H1 (cell line): ENCODE measurements around the gene STAT5A. TPM values are rescaled to one million over a fixed set of nuclear protein-coding genes. Genes with fewer than 3 reads are reported as not detected.

Experiments used
- CTCF ChIA-PET: fragments of 300-600 bp; sonication (Branson Sonifier 250); formaldehyde crosslinking; loops from one replicate; lab custom pipeline; 2021; ENCODE audit not compliant: partially characterized antibody; lab: Charles Lee
- POLR2A ChIA-PET: fragments of 300-600 bp; sonication (Branson Sonifier 250); formaldehyde crosslinking; loops from one replicate; lab custom pipeline; 2021; ENCODE audit warnings: inconsistent platforms; ENCODE audit not compliant: partially characterized antibody; lab: Charles Lee
- DNase-seq, 2 experiments: peaks; one replicate each; pipeline versions ENCODE4 v3.0.0 to v3.0.0-alpha.2; 2010 to 2022; ENCODE audit warnings: low spot score in 2 of 2, low read depth in 1 of 2, mixed read lengths in 1 of 2
- FAIRE-seq: peaks from 2 replicates; lab custom pipeline; 2011; peaks lifted over from hg19 to GRCh38; lab: Jason Lieb, UNC
- H2AFZ ChIP-seq: 2 replicates; pipeline ENCODE4 v1.8.1; 2012; ENCODE audit warnings: low read length, inconsistent platforms
- H2AK5ac ChIP-seq: 2 replicates; pipeline ENCODE4 v1.6.1; 2013; ENCODE audit warnings: low read depth, low read length
- H2BK120ac ChIP-seq: replicated peaks from 2 replicates; pipeline ENCODE3; 2013; ENCODE audit warnings: low read depth, low read length, inconsistent platforms
- H2BK12ac ChIP-seq: 2 replicates; pipeline ENCODE4 v1.6.1; 2013; ENCODE audit warnings: low read depth, low read length
- H2BK15ac ChIP-seq: 2 replicates; pipeline ENCODE4 v1.6.1; 2013; ENCODE audit warnings: low read length
- H2BK20ac ChIP-seq: 2 replicates; pipeline ENCODE4 v1.6.1; 2013; ENCODE audit warnings: low read length
- H2BK5ac ChIP-seq: 2 replicates; pipeline ENCODE4 v1.6.1; 2013; ENCODE audit warnings: low read depth, low read length
- H3K14ac ChIP-seq: 2 replicates; pipeline ENCODE4 v1.6.1; 2013; ENCODE audit warnings: inconsistent platforms; ENCODE audit not compliant: insufficient read length
- H3K18ac ChIP-seq: 2 replicates; pipeline ENCODE4 v1.6.1; 2013; ENCODE audit warnings: low read length; ENCODE audit errors: extremely low read depth
- H3K23ac ChIP-seq: 2 replicates; pipeline ENCODE4 v1.6.1; 2013; ENCODE audit warnings: inconsistent platforms; ENCODE audit not compliant: insufficient read length
- H3K23me2 ChIP-seq: 2 replicates; pipeline ENCODE4 v1.6.1; 2013; ENCODE audit warnings: low read depth, low read length
- H3K27ac ChIP-seq: 2 replicates; pipeline ENCODE4 v1.6.1; 2011; ENCODE audit warnings: low read depth, low read length, inconsistent platforms
- H3K27me3 ChIP-seq, 4 experiments: replicated peaks in 1 of 4; 1 replicate in 1 of 4; 2 replicates in 3 of 4; pipeline versions ENCODE4 v1.6.1 to v1.8.1; 2011 to 2013; ENCODE audit warnings: low read length in 3 of 4, mild to moderate bottlenecking in 3 of 4, inconsistent platforms in 2 of 4, mixed read lengths in 2 of 4, moderate library complexity in 1 of 4; ENCODE audit not compliant: control insufficient read depth in 3 of 4, insufficient read depth in 3 of 4; ENCODE audit errors: extremely low read depth in 1 of 4
- H3K36me3 ChIP-seq, 4 experiments: 2 replicates each; pipeline versions ENCODE4 v1.6.1 to v1.8.1; 2011 to 2013; ENCODE audit warnings: mild to moderate bottlenecking in 4 of 4, low read length in 3 of 4, moderate library complexity in 2 of 4, control low read depth in 1 of 4, inconsistent platforms in 1 of 4; ENCODE audit not compliant: insufficient read depth in 4 of 4, control insufficient read depth in 2 of 4
- H3K4ac ChIP-seq: replicated peaks from 2 replicates; pipeline ENCODE3; 2013; ENCODE audit warnings: low read length, low read depth, mixed read lengths, inconsistent platforms; ENCODE audit not compliant: insufficient read length
- H3K4me1 ChIP-seq, 4 experiments: replicated peaks in 1 of 4; 1 replicate in 1 of 4; 2 replicates in 3 of 4; pipeline versions ENCODE4 v1.6.1 to v1.8.1; 2011 to 2013; ENCODE audit warnings: low read length in 3 of 4, inconsistent platforms in 2 of 4, mixed read lengths in 1 of 4; ENCODE audit not compliant: insufficient read depth in 4 of 4, control insufficient read depth in 3 of 4
- H3K4me2 ChIP-seq, 2 experiments: 2 replicates each; pipeline versions ENCODE4 v1.6.1 to v1.8.1; 2011 to 2013; ENCODE audit warnings: low read depth in 2 of 2, low read length in 2 of 2, control low read depth in 1 of 2, inconsistent platforms in 1 of 2, mild to moderate bottlenecking in 1 of 2; ENCODE audit not compliant: insufficient read depth in 1 of 2
- H3K4me3 ChIP-seq, 4 experiments: fragments of 200-600, 300-600 bp in 1 of 4; sonication (generic), shearing (Covaris generic), sonication (Bioruptor Twin) in 1 of 4; 2 replicates each; pipeline versions ENCODE4 v1.5.1 to v1.8.1; 2011 to 2016; ENCODE audit warnings: low read length in 4 of 4, low read depth in 3 of 4, control low read depth in 2 of 4, inconsistent platforms in 2 of 4, mild to moderate bottlenecking in 2 of 4, mixed read lengths in 1 of 4, moderate library complexity in 1 of 4; ENCODE audit not compliant: insufficient read depth in 2 of 4; ENCODE audit errors: extremely low read depth in 1 of 4
- H3K56ac ChIP-seq: replicated peaks from 2 replicates; pipeline ENCODE3; 2013; ENCODE audit warnings: low read depth, mild to moderate bottlenecking, mixed read lengths, low read length, inconsistent platforms; ENCODE audit not compliant: insufficient read length
- H3K79me1 ChIP-seq: 2 replicates; pipeline ENCODE4 v1.6.1; 2013; ENCODE audit warnings: low read depth, low read length, control low read depth
- H3K79me2 ChIP-seq, 2 experiments: 2 replicates each; pipeline versions ENCODE4 v1.6.1 to v1.8.1; 2012 to 2013; ENCODE audit warnings: low read length in 2 of 2, mild to moderate bottlenecking in 2 of 2, inconsistent platforms in 1 of 2; ENCODE audit not compliant: insufficient read depth in 2 of 2, control insufficient read depth in 1 of 2
- H3K9ac ChIP-seq, 4 experiments: replicated peaks in 1 of 4; 1 replicate in 1 of 4; 2 replicates in 3 of 4; pipeline versions ENCODE4 v1.6.1 to v1.8.1; 2011 to 2013; ENCODE audit warnings: low read depth in 3 of 4, low read length in 3 of 4, control low read depth in 2 of 4, mild to moderate bottlenecking in 2 of 4, moderate library complexity in 2 of 4, inconsistent platforms in 1 of 4; ENCODE audit errors: extremely low read depth in 1 of 4
- H3K9me3 ChIP-seq, 2 experiments: 2 replicates each; pipeline versions ENCODE4 v1.6.1 to v1.8.1; 2012 to 2013; ENCODE audit warnings: mild to moderate bottlenecking in 2 of 2, moderate library complexity in 2 of 2, control low read depth in 1 of 2, inconsistent platforms in 1 of 2, low read depth in 1 of 2, low read length in 1 of 2, mixed read lengths in 1 of 2; ENCODE audit not compliant: insufficient read depth in 2 of 2
- H4K20me1 ChIP-seq, 2 experiments: replicated peaks in 1 of 2; 2 replicates each; pipeline versions ENCODE3 to v1.8.1; 2011 to 2013; ENCODE audit warnings: inconsistent platforms in 2 of 2, low read length in 2 of 2, mild to moderate bottlenecking in 1 of 2; ENCODE audit not compliant: insufficient read depth in 2 of 2, control insufficient read depth in 1 of 2
- H4K5ac ChIP-seq: 2 replicates; pipeline ENCODE4 v1.6.1; 2013; ENCODE audit warnings: low read length, low read depth, mixed read lengths, inconsistent platforms; ENCODE audit not compliant: insufficient read length
- H4K8ac ChIP-seq: 2 replicates; pipeline ENCODE4 v1.8.0; 2013; ENCODE audit warnings: mild to moderate bottlenecking, moderate library complexity, low read length, inconsistent platforms; ENCODE audit not compliant: insufficient read depth; ENCODE audit errors: extremely low read depth
- H4K91ac ChIP-seq: replicated peaks from 2 replicates; pipeline ENCODE3; 2013; ENCODE audit warnings: low read length, mixed read lengths, inconsistent platforms; ENCODE audit not compliant: insufficient read length
- BACH1 ChIP-seq: IDR thresholded peaks from 2 replicates; pipeline ENCODE4 v1.6.1; 2012; ENCODE audit warnings: low read length, improper control_type of control experiment
- CEBPB ChIP-seq: IDR thresholded peaks from 2 replicates; pipeline ENCODE4 v1.6.1; 2012; ENCODE audit warnings: low read depth, low read length
- E2F6 ChIP-seq: IDR thresholded peaks from 2 replicates; pipeline ENCODE4 v1.6.1; 2012; ENCODE audit warnings: inconsistent platforms
- EP300 ChIP-seq, 2 experiments: IDR thresholded peaks; 1 replicate in 1 of 2; 2 replicates in 1 of 2; pipeline ENCODE4 v1.6.1; 2011 to 2012; ENCODE audit warnings: low read depth in 2 of 2, low read length in 2 of 2, mild to moderate bottlenecking in 2 of 2, borderline replicate concordance in 1 of 2, inconsistent platforms in 1 of 2, moderate library complexity in 1 of 2
- JUN ChIP-seq: IDR thresholded peaks from 2 replicates; pipeline ENCODE4 v1.6.1; 2011; ENCODE audit warnings: low read depth, mild to moderate bottlenecking, improper control_type of control experiment, low read length
- MAFK ChIP-seq: IDR thresholded peaks from 2 replicates; pipeline ENCODE4 v1.6.1; 2012; ENCODE audit warnings: low read depth, mild to moderate bottlenecking, improper control_type of control experiment, low read length
- MAX ChIP-seq: IDR thresholded peaks from 2 replicates; pipeline ENCODE4 v1.6.1; 2012; ENCODE audit warnings: inconsistent platforms
- RNF2 ChIP-seq: fragments of 200-900, 300-1000 bp; sonication (generic); IDR thresholded peaks from 2 replicates; pipeline ENCODE4 v1.7.1; 2016; ENCODE audit warnings: borderline replicate concordance, low read depth, mild to moderate bottlenecking, antibody characterized with exemption, low read length; ENCODE audit not compliant: poor library complexity, severe bottlenecking; ENCODE audit errors: missing control alignments
- SIRT6 ChIP-seq: IDR thresholded peaks from one replicate; pipeline ENCODE4 v1.7.1; 2012; ENCODE audit warnings: low read length, inconsistent platforms
- WGBS, 2 experiments: shearing (Covaris generic) in 1 of 2; methylation state at CpG; one replicate each; pipeline versions ENCODE4 v1.1.6 to v1.1.7; 2013 to 2015; ENCODE audit warnings: low lambda C conversion rate in 2 of 2, mixed read lengths in 2 of 2, inconsistent platforms in 1 of 2, low coverage in 1 of 2, missing lambda C conversion rate in 1 of 2; ENCODE audit not compliant: insufficient replicate concordance in 2 of 2, insufficient coverage in 1 of 2, insufficient read length in 1 of 2; ENCODE audit errors: extremely low coverage in 1 of 2, missing lambda C conversion rate in 1 of 2; 5-methylcytosine and 5-hydroxymethylcytosine counted together
- polyA plus RNA-seq, 7 experiments: library from polyadenylated mRNA; depleted of rRNA in 3 of 7; stranded (reverse) in 5 of 7; unstranded in 2 of 7; fragments of >200 nt in 5 of 7; fragments of 200-250 nt in 2 of 7; gene quantifications; 1 replicate in 5 of 7; 2 replicates in 1 of 7; 4 replicates in 1 of 7; pipeline versions ENCODE4 v1.2.1 to v1.2.3, GENCODE V29; 2011 to 2013; ENCODE audit warnings: missing spikeins in 2 of 7, mixed read lengths in 2 of 7
- total RNA-seq: library from RNA; stranded (reverse); fragmentation: NEBNext Ultra II Directional; extraction: Animal tissue kit (Norgen Biotek cat#: 25700); gene quantifications from 2 replicates; pipeline ENCODE4 v1.2.1, GENCODE V29; 2021

STAT5A gene
- total and polyA plus RNA-seq, 2 of the 8 experiments (the other 6 are each of a cell fraction or from before 2014, with no cell fraction given) = 4.2 to 5.4 TPM

- H4K20me1 ChIP-seq = no peaks in the 10 kb centered on the region
- no peak overlapping the region for H3K27ac ChIP-seq
- H2AFZ ChIP-seq = no peak overlapping the region; the same call in 1 of the 2 replicates
- H4K8ac ChIP-seq = peak overlapping the region; percentile 28; the same call in 1 of the 2 replicates
- H4K5ac ChIP-seq = no peak overlapping the region
- 0 out of 2 replicates have a peak overlapping the region, but pooled peaks have one; percentile 48 for H2BK20ac ChIP-seq
- peak overlapping the region; percentile 10; the same call in 1 of the 2 replicates for H2BK12ac ChIP-seq
- H2BK15ac ChIP-seq = peak overlapping the region; percentile 29; the same call in 1 of the 2 replicates
- no peak overlapping the region; the same call in 1 of the 2 replicates for H3K18ac ChIP-seq
- no peak overlapping the region for H2AK5ac ChIP-seq
- H3K4me2 ChIP-seq = peak overlapping the region; percentile 5 to 64; a peak in 3 of 4 replicates
- no peak overlapping the region for H3K14ac ChIP-seq
- H3K4ac ChIP-seq = no peak overlapping the region
- H2BK120ac ChIP-seq = no peak overlapping the region
- H3K79me2 ChIP-seq = no peaks in the 10 kb centered on the region
- H3K9me3 ChIP-seq = no peaks in the 10 kb centered on the region
- POLR2A ChIA-PET = interaction anchor here (0.9 to 5.0 kb wide), 7 partner anchors 9 to 142 kb away, joined by 3 to 33 read pairs (median 4); partner anchors contain the start of genes CAVIN1 and GHDC
- 58% methylated on average over 39 of the region's 44 CpGs; no CpG with 5 or more reads in 1 of the 2 experiments for WGBS, 2 experiments
- FAIRE-seq (no peak), DNase-seq (peak in 1 of 2 experiments; percentile 62)
- H3K4me3 ChIP-seq = peak overlapping the region in 3 of 4 experiments; percentile 19 to 65 (median 29); a peak in 5 of 8 replicates
- peak overlapping the region in 1 of 4 experiments; percentile 8; a peak in 3 of 7 replicates for H3K9ac ChIP-seq
- H3K56ac ChIP-seq = no peak overlapping the region
- no peak overlapping the region for H4K91ac ChIP-seq
- H3K79me1 ChIP-seq = no peaks in the 10 kb centered on the region
- no peak overlapping the region for H2BK5ac ChIP-seq
- no peaks in the 10 kb centered on the region; the same call in 1 of the 2 replicates for H3K23me2 ChIP-seq
- H3K27me3 ChIP-seq = peaks cover 7 to 30% (median 25%) of the 10 kb centered on the region in 4 experiments
- H3K4me1 ChIP-seq = peaks cover 0 to 11% (median 8%) of the 10 kb centered on the region in 4 experiments; a peak in 5 of 7 replicates
- no peak overlapping the region for H3K23ac ChIP-seq
- H3K36me3 ChIP-seq = no peaks in the 10 kb centered on the region
- CTCF ChIA-PET = interaction anchor here (1.1 to 1.8 kb wide), 7 partner anchors 13 to 139 kb away, joined by 3 to 5 read pairs (median 4); no protein-coding TSS in a partner anchor
- no peak for TF ChIP-seq EP300 (IDR thresholded peaks at IDR 0.05; ENCODE audit: borderline replicate concordance in 1 of 2, low read depth in 2 of 2, low read length in 2 of 2)
- no peak for TF ChIP-seq BACH1
- peak; percentile 95 for TF ChIP-seq E2F6
- TF ChIP-seq RNF2 = peak; percentile 75
- TF ChIP-seq MAX = peak; percentile 97
- TF ChIP-seq SIRT6 = no peak
- no peak for TF ChIP-seq JUN
- TF ChIP-seq CEBPB = no peak
- TF ChIP-seq MAFK = no peak
Measured at GRCh38 chr17:42288803-42289610, 709 bp downstream of the STAT5A start.
